Kidney epithelial cell (primary cell): Measurements from ENCODE around the gene BTNL8. TPM values are rescaled to one million over a fixed set of nuclear protein-coding genes. Genes with fewer than 3 reads are reported as not detected.

Experiments
- DNase-seq: peaks from one replicate; pipeline ENCODE4 v3.0.0-alpha.2; 2010; ENCODE audit warnings: low read depth
- H3K27me3 ChIP-seq: 2 replicates; pipeline ENCODE4 v1.6.0; 2011; ENCODE audit warnings: low read length; ENCODE audit not compliant: control insufficient read depth, insufficient read depth
- H3K36me3 ChIP-seq: 2 replicates; pipeline ENCODE4 v1.5.1; 2011; ENCODE audit warnings: low read length; ENCODE audit not compliant: control insufficient read depth, insufficient read depth
- H3K4me3 ChIP-seq: 2 replicates; pipeline ENCODE4 v1.5.1; 2011; ENCODE audit warnings: low read depth, mild to moderate bottlenecking, control low read depth, low read length
- CTCF ChIP-seq: IDR thresholded peaks from 2 replicates; pipeline ENCODE4 v1.5.1; 2011; ENCODE audit warnings: mild to moderate bottlenecking, moderate library complexity, low read length, control low read depth, inconsistent platforms; ENCODE audit not compliant: insufficient read depth, poor library complexity, severe bottlenecking
- total RNA-seq: library from RNA; depleted of rRNA; stranded (reverse); fragments of >200 nt; gene quantifications from 2 replicates; pipeline ENCODE4 v1.2.3, GENCODE V29; 2015

BTNL8 gene
- total RNA-seq, 1 donor from 2014 or later, result not detected

GRCh38 chr5:180969406-180969805, 70.4 kb downstream of the BTNL8 start:
- Histone ChIP-seq H3K4me3 (no peak overlapping the region), H3K36me3 (no peaks in the 10 kb centered on the region), H3K27me3 (no peaks in the 10 kb centered on the region)
- no peak for TF ChIP-seq CTCF
- no peak for DNase-seq

- H3K27me3 ChIP-seq, result no peaks in the 10 kb centered on the region
- no peak overlapping the region for H3K4me3 ChIP-seq
- no peak for TF ChIP-seq CTCF
- H3K36me3 ChIP-seq, result no peaks in the 10 kb centered on the region
- DNase-seq, result no peak
These were observed 71.4 kb downstream of the BTNL8 start for GRCh38 chr5:180970336-180970735.

- H3K27me3 ChIP-seq, result no peaks in the 10 kb centered on the region
- no peak for DNase-seq
- no peak overlapping the region for H3K4me3 ChIP-seq
- TF ChIP-seq CTCF, result no peak
- no peaks in the 10 kb centered on the region for H3K36me3 ChIP-seq
These were observed 71.9 kb downstream of the BTNL8 start for GRCh38 chr5:180970875-180971274.

- no peaks in the 10 kb centered on the region for H3K27me3 ChIP-seq
- H3K36me3 ChIP-seq, result no peaks in the 10 kb centered on the region
- no peak overlapping the region for H3K4me3 ChIP-seq
- no peak for DNase-seq
- TF ChIP-seq CTCF, result no peak
These were observed 75.8 kb downstream of the BTNL8 start for GRCh38 chr5:180974612-180975315.

- Histone ChIP-seq H3K4me3 (no peak overlapping the region), H3K27me3 (no peaks in the 10 kb centered on the region), H3K36me3 (no peaks in the 10 kb centered on the region)
- no peak for TF ChIP-seq CTCF
- no peak for DNase-seq
These were observed 76.4 kb downstream of the BTNL8 start for GRCh38 chr5:180975338-180975737.

- Histone ChIP-seq H3K36me3 (no peaks in the 10 kb centered on the region), H3K4me3 (no peak overlapping the region), H3K27me3 (no peaks in the 10 kb centered on the region)
- no peak for DNase-seq
- no peak for TF ChIP-seq CTCF
These were observed 77.6 kb downstream of the BTNL8 start for GRCh38 chr5:180976518-180976917.
